Duodenal mucosa (tissue), 2 donors: ENCODE data around the gene TRIM71.

Experiments
- H3K27ac ChIP-seq: one replicate; pipeline ENCODE4 v1.7.0; 2013; ENCODE audit warnings: low read depth, low read length
- H3K27me3 ChIP-seq, 2 donors: one replicate each; pipeline ENCODE4 v1.7.0; 2013; ENCODE audit warnings: low read length in 2 of 2, control low read depth in 1 of 2; ENCODE audit not compliant: insufficient read depth in 2 of 2, control insufficient read depth in 1 of 2
- H3K36me3 ChIP-seq, 2 donors: one replicate each; pipeline ENCODE4 v1.7.0; 2013; ENCODE audit warnings: low read length in 2 of 2, control low read depth in 1 of 2; ENCODE audit not compliant: insufficient read depth in 2 of 2, control insufficient read depth in 1 of 2
- H3K4me1 ChIP-seq, 2 donors: one replicate each; pipeline ENCODE4 v1.7.0; 2013; ENCODE audit warnings: low read length in 2 of 2, control low read depth in 1 of 2; ENCODE audit not compliant: insufficient read depth in 2 of 2, control insufficient read depth in 1 of 2
- H3K4me3 ChIP-seq, 2 donors: one replicate each; pipeline ENCODE4 v1.7.0; 2013; ENCODE audit warnings: low read length in 2 of 2, low read depth in 1 of 2
- H3K9ac ChIP-seq, 2 donors: one replicate each; pipeline ENCODE4 v1.7.0; 2013; ENCODE audit warnings: low read length in 2 of 2, low read depth in 1 of 2
- H3K9me3 ChIP-seq, 2 donors: one replicate each; pipeline ENCODE4 v1.7.0; 2013; ENCODE audit warnings: low read length in 2 of 2, control low read depth in 1 of 2; ENCODE audit not compliant: control insufficient read depth in 1 of 2

TRIM71 gene

GRCh38 chr3:32832193-32832592 lies 14.4 kb downstream of the TRIM71 start:
- Histone ChIP-seq H3K4me3 (no peak overlapping the region), H3K9me3 (no peaks in the 10 kb centered on the region), H3K27me3 (peaks cover 3% of the 10 kb centered on the region in 2 donors), H3K27ac (no peak overlapping the region), H3K4me1 (no peaks in the 10 kb centered on the region), H3K36me3 (no peaks in the 10 kb centered on the region), H3K9ac (no peak overlapping the region)

- Histone ChIP-seq H3K4me1 (no peaks in the 10 kb centered on the region), H3K27ac (no peak overlapping the region), H3K36me3 (no peaks in the 10 kb centered on the region), H3K9ac (no peak overlapping the region), H3K4me3 (no peak overlapping the region), H3K27me3 (peaks cover 3% of the 10 kb centered on the region in 2 donors), H3K9me3 (no peaks in the 10 kb centered on the region)
Measured at GRCh38 chr3:32835049-32835371, 17.2 kb downstream of the TRIM71 start.

- H3K9me3 ChIP-seq = no peaks in the 10 kb centered on the region
- H3K27ac ChIP-seq = no peak overlapping the region
- peaks cover 3% of the 10 kb centered on the region in 2 donors for H3K27me3 ChIP-seq
Measured at GRCh38 chr3:32835961-32836360, 18.2 kb downstream of the TRIM71 start.

GRCh38 chr3:32836601-32837000 lies 18.8 kb downstream of the TRIM71 start:
- H3K4me3 ChIP-seq = no peak overlapping the region
- H3K9me3 ChIP-seq = no peaks in the 10 kb centered on the region
- H3K9ac ChIP-seq = no peak overlapping the region
- no peaks in the 10 kb centered on the region for H3K36me3 ChIP-seq
- no peak overlapping the region for H3K27ac ChIP-seq
- peaks cover 3% of the 10 kb centered on the region in 2 donors for H3K27me3 ChIP-seq
- H3K4me1 ChIP-seq = no peaks in the 10 kb centered on the region

More at GRCh38 chr3:32835961-32836360, 18.2 kb downstream of the TRIM71 start:
- no peaks in the 10 kb centered on the region for H3K4me1 ChIP-seq
- no peak overlapping the region for H3K4me3 ChIP-seq
- H3K36me3 ChIP-seq = no peaks in the 10 kb centered on the region
- no peak overlapping the region for H3K9ac ChIP-seq

GRCh38 chr3:32837366-32837765 lies 19.6 kb downstream of the TRIM71 start:
- Histone ChIP-seq H3K4me3 (no peak overlapping the region), H3K9me3 (no peaks in the 10 kb centered on the region), H3K27me3 (peaks cover 0 to 3% of the 10 kb centered on the region in 2 donors), H3K36me3 (no peaks in the 10 kb centered on the region), H3K27ac (no peak overlapping the region), H3K9ac (no peak overlapping the region), H3K4me1 (no peaks in the 10 kb centered on the region)

GRCh38 chr3:32837789-32838188 lies 20.0 kb downstream of the TRIM71 start:
- H3K9ac ChIP-seq = no peak overlapping the region
- no peak overlapping the region for H3K27ac ChIP-seq
- H3K9me3 ChIP-seq = no peaks in the 10 kb centered on the region
- H3K27me3 ChIP-seq = peaks cover 0 to 3% of the 10 kb centered on the region in 2 donors
- no peaks in the 10 kb centered on the region for H3K36me3 ChIP-seq
- H3K4me3 ChIP-seq = no peak overlapping the region
- no peaks in the 10 kb centered on the region for H3K4me1 ChIP-seq

GRCh38 chr3:32839714-32840085 lies 21.9 kb downstream of the TRIM71 start:
- no peak overlapping the region for H3K4me3 ChIP-seq
- no peak overlapping the region for H3K27ac ChIP-seq
- no peak overlapping the region for H3K9ac ChIP-seq
- H3K9me3 ChIP-seq = no peaks in the 10 kb centered on the region
- H3K36me3 ChIP-seq = no peaks in the 10 kb centered on the region
- H3K27me3 ChIP-seq = peaks cover 0 to 3% of the 10 kb centered on the region in 2 donors
- H3K4me1 ChIP-seq = no peaks in the 10 kb centered on the region

GRCh38 chr3:32840086-32840841 lies 22.5 kb downstream of the TRIM71 start:
- no peak overlapping the region for H3K27ac ChIP-seq
- H3K4me1 ChIP-seq = no peaks in the 10 kb centered on the region
- peaks cover 0 to 3% of the 10 kb centered on the region in 2 donors for H3K27me3 ChIP-seq
- no peaks in the 10 kb centered on the region for H3K36me3 ChIP-seq
- H3K9me3 ChIP-seq = no peaks in the 10 kb centered on the region
- H3K9ac ChIP-seq = no peak overlapping the region
- no peak overlapping the region for H3K4me3 ChIP-seq

GRCh38 chr3:32841341-32841740 lies 23.5 kb downstream of the TRIM71 start:
- Histone ChIP-seq H3K36me3 (no peaks in the 10 kb centered on the region), H3K27me3 (peaks cover 0 to 3% of the 10 kb centered on the region in 2 donors), H3K9ac (no peak overlapping the region), H3K4me3 (no peak overlapping the region), H3K9me3 (no peaks in the 10 kb centered on the region), H3K4me1 (no peaks in the 10 kb centered on the region), H3K27ac (no peak overlapping the region)

- no peaks in the 10 kb centered on the region for H3K27me3 ChIP-seq
- H3K9ac ChIP-seq = no peak overlapping the region
- H3K27ac ChIP-seq = no peak overlapping the region
- H3K9me3 ChIP-seq = no peaks in the 10 kb centered on the region
- H3K4me3 ChIP-seq = no peak overlapping the region
- no peaks in the 10 kb centered on the region for H3K36me3 ChIP-seq
- H3K4me1 ChIP-seq = no peaks in the 10 kb centered on the region
Measured at GRCh38 chr3:32841867-32842470, 24.2 kb downstream of the TRIM71 start.
